HG03571 (cell line): ENCODE data around the gene JUND.
A peak's percentile ranks its signal among the peaks of the same experiment; 100 is the strongest.

Source experiments
- ATAC-seq: cut with Tn5 transposase; IDR thresholded peaks from one replicate; pipeline ENCODE4 v1.9.1; 2021; ENCODE audit not compliant: unreplicated experiment

Gene JUND

DNA sequence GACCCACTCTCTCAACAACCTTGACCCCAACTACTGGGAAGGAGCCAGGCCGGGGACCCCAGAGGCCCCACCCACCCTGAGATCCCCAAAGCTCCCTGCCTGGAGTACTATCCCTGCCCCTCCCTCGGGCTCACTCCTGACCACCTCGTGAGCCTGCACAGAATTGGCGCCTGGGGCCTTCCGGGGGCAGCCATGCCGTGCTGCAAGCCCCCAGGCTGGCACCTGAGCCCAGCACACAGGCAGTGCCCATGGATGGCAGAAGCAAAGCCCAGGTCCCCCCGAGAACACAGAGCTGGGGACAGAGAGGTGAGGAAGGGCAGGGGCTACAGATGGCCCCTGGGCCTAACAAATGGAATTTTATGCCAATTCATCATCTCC, 27.5 kb upstream of the JUND start:
- ATAC-seq: no peak

DNA sequence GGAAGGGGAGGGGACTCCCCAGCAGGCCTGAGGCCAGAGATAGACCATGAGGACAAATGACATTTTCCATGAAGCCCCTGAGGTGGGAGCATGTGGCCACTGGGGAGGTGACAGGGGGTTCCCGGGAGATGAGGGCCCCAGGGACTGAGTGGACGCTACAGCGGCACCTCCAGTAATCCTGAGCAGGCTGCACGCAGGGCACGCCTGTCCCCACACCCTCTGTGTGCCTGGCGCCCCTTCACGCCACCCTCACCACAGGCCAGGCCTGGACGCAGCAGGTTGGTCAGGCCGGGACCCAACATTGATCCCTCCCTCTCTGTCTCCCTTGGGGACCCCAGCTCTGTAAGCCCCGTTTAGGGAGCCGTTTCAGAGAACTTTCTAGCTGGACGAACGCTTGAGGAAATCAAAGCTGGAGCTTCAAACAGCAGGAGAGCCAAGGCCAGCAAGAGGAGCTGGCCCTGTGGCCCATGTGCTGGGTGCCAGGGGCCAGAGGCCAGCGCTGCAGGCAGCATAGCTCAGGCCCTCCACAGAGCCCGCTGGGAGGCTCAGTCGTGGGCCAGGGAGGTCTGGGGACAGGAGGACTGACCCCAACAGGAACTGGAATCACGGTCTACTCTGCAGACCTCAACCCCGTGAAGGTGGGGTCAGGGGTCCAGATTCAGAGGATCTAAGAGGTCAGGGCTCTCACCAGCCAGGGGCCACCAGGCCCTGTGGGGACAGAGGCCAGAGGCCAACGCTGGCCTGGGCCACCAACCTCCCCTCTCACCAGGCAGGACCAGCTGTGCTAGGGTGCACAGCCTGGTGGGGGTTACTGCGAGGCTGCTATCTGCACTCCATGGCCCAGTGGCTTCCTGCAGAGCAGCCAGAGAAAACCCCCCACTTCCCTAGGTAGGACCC, 26.9 kb upstream of the JUND start:
- no peak for ATAC-seq

DNA sequence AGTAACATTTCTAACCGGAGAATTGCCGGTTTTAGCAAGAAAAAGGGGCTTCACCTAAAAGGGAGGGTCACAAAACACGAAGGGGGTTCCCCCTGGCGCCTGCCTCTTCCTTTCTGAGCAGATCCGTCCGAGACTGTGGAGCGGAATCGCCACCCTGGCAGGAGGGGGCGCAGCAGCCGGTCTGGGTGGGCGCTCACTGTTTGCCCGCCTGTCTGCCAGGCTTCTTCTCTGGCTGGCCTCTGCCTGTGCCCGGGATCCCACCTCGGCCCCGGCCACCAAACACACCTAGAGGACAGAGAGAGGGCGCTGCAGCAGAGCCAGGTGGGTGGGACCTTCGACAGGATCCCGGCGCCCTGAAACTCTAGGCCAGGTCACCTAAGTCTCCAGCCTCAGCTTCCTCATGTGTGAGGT, 25.9 kb upstream of the JUND start:
- ATAC-seq: no peak

DNA sequence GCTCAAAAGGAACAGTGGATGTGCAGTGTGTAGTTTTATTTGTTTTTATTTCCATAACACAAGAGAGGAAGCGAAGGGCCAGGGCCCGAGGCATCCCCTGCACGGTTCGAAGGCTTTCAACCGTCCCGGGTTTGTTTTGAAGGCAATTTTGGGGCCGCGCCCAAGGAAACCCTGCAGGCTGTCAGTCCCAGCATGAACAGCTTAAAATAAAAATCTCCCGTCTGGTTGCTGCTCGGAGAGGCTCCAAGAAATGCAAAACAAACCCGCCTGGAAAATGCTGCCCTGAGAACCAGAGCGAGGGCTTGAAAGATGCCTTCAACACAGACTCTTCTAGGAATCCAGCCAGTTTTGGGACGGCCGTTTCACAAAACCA, 25.5 kb upstream of the JUND start:
- no peak for ATAC-seq

DNA sequence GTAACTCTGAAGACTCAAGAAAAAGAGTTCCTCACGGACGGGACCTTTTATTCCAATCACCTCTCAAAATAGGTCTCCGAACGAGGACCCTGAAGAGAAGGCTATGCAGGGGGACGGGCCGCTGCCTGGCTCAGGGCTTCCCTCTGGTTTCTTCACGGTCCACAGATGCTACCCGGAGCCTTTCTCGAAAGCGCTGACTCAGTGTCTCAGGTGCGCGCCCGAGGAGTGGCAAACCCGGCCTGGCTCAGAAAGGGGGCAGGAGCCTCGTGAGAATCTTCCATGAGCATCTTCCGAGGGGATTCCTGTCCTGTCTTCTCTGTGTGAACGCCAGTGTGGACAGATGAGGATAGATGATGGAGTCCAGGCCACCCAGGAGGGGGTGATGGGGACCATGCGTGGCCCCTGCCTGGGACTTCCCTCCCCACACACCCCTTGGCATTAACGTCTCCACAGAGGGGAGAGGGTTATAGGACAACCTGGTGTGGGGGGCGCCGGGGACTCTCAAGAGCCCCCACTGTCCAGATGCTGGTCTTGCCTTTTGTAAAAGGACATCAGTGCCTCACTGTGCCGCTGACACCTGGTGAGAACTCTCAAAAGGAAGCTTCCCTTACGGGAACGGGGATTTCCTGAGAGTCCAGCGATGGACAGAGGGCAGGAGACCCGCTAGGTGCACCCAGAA, 24.9 kb upstream of the JUND start:
- ATAC-seq: no peak

DNA sequence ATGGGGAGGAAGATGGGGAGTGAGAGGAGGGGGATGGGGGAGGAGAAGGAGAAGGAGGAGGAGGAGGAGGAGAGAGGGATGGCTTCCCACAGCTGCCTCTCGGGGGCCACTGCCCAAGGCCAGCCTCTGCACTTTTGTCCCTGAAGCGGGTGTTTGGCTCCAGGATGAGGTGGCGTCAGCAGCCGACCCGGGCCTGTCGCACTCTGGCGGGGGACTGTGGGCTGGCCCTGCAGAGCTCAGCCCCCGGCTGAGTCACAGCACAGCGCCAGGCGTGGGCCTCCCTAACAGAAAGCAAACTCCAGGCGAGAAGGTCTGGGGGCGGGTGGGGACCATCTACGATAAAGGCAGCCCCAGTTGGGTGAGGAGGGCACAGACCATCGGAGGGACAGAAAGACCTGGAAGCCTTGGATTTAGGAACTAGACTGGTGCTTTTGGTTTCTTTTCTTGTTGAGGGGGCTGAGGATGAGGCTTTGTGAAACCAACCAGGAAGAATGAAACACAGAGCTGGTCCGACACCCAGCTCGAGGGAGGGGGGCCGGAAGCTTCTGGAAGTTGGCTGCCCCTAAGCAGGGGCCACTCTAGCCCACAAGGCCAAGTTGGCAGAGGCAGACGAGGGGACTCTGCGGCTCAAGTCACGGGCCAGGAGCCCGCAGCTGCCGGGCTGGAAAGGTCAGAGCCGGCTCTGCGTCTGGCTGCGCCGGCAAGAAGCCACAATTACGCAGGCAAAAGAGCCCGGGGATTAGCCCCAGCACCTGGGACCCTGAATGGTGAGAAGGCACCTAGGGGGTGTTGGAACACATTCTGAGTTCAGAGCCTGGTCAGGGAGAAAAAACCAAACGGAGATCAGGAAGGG, 23.3 kb upstream of the JUND start:
- ATAC-seq: peak; percentile 44

DNA sequence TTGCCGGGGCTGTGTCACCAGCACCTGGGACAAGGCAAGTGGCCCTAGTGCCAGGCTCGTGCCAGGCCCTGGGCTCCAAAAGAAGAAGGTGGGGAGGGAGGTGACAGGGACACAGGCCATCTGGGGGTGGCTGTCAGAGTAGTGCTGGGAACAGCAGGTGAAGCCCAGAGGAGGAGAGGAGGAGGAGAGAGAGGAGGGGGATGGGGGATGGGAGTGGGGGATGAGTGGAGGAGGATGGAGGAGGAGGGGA, 22.7 kb upstream of the JUND start:
- ATAC-seq: no peak

DNA sequence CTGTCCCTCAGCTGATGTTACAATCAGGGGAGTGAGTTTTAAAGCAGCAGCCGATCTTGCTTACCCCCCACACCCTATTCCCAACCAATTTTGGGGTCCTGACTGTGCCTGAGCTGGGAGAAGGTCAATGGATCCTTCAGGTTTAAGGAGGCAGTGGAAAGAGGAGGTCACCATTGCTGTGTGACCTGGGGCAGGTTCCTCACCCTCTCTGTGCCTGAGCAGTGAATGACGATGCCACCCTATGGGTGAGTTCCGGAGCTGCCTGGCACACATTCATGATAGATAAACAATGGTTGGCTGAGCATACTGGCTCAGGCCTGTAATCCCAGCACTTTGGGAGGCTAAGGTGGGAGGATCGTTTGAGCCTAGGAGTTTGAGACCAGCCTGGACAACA, 20.3 kb upstream of the JUND start:
- ATAC-seq: no peak

DNA sequence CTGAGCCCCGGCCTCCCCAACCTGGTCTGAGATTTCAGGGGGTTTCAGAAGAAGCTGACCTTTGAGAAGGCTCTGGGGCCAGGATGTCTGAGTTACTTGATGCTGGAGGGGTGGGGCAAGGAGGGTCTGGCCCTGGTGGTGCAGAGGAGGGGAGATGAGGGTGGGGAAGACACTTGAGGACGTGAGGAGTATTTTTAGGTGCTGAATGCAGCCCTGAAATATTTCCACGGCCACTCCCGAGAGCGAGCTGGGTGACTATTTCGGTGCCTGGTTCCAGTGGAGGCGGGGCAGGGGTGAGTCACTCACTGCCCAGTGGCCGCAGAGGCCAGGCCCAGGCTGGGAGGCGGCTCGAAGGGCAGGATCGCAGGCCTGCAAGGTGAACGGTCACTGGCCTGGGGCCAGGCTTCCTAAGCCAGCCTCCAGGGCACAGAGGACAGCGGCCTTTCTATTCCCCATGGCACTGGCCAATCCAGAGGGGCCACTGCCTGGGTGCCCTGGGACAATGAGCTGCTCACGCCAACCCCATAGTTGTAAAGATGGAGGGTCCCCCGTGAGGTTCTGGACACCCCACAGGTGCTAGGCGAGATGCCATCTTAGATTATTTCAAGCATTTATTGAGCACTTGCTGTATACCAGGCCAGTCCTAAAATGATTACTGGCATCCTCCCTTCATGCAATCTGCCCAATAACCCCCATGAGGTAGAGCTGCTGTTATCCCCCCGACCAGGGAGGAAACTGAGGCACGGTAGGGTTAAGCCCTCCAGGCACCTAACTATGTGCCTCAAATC, 19.7 kb upstream of the JUND start:
- no peak for ATAC-seq

DNA sequence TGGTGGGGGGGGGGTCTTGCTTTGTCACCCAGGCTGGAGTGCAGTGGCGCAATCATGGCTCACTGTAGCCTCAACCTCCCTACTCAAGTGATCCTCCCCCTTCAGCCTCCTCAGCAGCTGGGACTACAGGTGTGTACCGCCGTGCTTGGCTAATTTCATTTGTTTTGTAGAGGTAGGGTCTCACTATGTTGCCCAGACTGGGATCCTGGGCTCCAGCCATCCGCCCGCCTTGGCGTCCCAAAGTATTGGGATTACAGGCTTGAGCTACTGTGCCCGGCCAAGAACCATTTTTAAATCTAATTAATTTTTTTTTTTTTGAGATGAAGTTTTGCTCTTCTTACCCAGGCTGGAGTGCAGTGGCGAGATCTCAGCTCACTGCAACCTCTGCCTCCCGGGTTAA, 18.2 kb upstream of the JUND start:
- ATAC-seq: no peak

DNA sequence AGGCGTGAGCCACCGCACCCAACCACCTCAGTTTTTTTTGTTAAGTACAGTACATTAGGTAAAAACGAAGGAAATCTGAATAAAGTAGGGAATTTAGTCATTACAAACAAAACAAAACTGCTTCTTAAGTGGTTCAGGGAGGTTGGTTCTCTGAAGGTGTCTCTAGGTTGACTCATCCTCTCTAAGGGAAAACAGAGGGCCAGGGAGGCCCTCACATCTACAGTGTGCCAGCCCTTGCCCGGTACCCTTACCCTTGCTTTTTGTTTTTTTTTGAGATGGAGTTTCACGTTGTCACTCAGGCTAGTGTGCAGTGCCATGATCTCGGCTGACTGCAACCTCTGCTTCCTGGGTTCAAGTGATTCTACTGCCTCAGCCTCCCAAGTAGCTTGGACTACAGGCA, 17.2 kb upstream of the JUND start:
- ATAC-seq: no peak

DNA sequence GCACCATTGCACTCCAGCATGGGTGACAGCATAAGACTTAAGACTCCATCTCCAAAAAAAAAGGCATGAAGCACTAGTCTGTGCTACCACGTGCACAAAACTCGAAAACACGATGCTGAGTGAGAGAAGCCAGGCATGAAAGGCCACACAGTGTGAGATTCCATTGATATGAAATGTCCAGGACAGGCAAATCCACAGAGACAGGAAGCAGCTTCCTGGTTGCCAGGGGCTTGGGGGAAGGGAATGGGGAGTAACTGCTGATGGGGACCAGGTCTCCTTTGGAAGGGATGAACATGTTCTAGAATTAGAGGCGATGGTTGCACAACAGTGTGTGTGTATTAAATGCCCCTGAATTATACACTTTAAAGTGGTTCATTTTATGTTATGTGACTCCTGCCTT, 15.9 kb upstream of the JUND start:
- ATAC-seq: no peak

DNA sequence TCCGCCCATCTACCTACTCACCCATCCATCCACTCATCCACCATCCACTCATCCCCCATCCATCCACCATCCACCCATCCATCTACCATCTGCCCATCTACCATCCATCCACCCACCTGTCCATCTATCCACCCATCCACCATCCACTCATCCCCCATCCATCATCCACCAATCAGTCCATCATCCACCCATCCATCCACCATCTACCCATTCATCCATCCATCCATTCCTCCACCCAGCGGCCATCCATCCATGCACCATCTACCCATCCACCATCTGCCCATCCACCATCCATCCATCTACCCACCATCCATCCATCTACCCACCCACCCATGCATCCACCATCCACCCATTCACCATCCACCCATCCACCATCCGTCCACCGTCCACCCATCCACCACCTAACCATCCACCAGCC, 13.6 kb upstream of the JUND start:
- ATAC-seq: no peak

DNA sequence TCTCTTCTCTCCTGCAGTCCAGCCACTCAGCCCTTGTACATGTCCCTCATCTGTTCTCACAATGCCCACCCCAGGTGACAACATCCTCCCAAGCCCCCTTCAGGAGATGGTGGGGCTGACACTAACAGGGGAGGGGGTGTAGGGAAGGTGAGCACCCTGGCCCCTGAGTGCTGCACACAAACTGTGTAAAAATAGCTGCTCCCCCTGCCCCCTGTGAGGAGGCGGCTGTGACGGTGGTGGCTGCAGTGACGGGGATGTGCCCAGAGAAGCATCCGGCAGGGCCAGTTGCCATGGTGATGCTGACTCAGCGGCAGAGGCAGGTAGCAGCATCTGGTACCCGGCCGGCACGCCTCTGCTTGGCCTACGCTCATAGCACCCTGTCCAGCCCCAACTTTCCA, 13.0 kb upstream of the JUND start:
- ATAC-seq: no peak

DNA sequence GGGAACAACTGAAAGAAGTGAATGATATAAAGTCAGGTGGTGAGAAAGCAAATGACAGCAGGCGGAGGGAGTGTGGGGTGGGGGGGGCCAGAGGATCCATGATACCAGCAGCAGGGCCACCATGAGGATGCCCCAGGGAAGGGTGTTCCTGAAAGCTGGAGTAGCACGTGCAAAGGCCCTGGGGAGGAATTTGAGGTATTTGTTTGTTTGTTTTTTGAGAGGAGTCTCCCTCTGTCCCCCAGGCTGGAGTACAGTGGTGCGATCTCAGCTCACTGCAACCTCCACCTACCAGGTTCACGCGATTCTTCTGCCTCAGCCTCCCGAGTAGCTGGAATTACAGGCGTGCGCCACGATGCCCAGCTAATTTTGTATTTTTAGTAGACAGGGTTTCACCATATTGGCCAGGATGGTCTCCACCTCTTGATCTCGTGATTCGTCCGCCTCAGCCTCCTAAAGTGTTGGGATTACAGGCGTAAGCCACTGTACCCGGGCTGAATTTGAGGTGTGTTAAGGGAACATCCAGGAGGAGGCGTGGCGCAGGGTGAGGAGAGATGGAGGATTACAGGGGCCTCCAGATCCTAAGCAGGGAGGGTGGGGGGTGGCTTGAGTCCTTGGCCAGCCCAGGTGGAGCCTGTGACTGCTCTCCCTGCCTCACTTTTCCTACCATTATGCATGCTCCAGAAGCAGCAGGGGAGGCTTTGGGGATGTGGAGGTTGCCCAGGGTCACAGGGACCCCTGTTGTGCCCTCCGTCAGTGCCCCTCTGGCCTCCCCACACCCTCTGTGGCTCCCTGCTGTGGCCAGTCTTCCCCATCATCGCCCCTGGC, 12.4 kb upstream of the JUND start:
- ATAC-seq: no peak

DNA sequence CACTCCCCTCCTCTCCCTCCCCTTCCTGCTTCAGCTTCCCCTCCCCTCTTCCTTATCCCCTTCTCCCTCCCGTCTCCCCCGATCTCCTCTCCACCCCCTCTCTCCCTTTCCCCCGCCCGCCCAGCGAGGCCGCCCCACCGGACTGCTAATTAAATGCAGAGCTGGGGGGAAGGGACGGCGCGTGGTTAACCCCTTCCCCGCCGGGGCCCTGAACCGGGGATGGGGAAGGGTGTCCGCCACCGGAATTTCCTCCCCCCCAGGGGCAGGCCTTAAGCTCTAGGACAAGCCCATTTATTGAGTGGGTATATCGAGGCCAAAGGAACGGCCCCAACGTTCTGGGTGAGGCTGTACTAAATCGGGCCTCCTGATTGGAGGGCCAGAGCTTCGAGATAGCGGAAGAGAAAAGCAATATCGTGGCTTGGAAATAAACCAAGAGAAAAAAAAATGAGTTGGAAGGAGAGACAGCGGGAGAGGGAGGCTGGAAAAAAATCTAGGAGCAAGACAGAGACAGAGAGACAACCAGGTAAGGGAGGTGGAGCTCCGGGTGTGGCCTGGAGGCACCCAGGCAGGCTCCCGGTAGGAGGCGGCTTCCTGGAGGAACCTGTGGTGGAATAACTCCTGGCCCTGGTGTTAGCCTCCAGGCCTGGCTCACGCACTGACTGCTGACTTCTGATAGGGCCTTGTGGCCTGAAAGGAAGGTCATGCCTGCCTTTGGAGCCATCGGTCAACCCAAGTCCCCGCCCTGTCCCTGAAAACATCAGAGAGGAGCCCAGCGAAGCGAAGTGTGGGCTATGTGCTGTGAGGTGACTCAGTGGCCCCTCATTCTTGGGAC, 11.6 kb upstream of the JUND start:
- no peak for ATAC-seq

DNA sequence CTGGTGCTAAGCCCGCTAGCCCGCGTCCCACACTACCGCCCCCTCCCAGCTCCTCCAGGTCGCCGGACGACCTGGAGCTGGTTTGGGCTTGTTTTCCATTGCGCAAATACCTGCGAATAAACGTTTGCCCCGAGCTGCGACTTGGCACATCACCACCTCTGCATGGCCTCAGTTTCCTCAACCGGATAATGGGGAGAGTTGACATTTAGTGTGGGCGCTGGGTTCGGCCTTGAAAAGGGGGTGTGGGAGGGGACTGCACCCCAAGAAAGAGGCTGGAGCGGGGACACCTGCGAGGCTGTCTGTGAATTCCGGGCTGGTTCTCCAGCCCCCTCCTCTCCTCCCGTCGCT, 11.0 kb upstream of the JUND start:
- ATAC-seq: no peak

DNA sequence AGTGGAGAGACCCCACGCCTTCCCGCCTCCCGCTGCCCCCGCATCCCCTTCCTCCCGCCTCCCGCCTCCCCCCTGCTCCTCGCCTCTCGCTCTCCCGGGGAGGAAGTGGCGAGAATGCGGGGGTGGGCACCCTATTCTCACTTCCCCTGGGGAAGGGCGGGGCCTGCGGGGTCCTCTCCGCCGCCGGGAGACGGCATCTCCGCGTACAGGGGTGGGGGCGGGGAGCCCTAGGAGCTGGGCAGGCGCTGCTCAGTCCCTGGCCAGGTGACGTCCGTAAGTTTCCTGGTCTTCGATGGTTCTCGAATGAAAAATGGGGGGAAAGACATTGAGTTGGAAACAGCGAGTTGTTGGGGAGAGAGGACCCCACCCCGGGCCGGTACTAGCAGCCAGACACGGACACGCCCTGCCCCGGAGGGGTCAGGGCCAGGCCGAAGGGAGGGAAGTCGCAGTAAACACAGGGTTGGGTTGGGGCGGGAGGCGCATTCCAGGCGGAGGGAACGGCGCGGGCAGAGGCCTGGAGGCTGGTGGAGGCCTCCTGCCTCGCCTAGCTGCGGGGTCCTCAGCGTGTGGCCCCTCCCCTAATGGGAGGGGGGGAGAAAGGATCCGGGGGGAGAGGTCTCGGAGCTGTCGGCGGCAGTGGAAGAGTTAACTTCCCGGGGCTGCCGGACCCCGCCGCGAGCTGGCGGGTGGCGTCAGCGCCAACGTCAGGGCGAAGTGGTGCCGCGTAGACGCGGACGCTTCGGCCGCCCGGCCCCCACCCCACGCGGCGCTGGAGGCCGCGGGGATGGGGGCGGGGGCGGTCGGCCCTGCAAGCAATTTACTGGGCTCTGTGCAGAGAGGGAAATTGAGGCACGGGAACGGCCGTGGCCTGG, 10.4 kb upstream of the JUND start:
- ATAC-seq: no peak
